IgD-negative memory B cell (primary cell): ENCODE results near the gene DOK3. TPM values are rescaled to one million over a fixed set of nuclear protein-coding genes. Genes with fewer than 3 reads are reported as not detected.
A peak's percentile ranks its signal among the peaks of the same experiment; 100 is the strongest.

Source experiments
- H3K27ac Mint-ChIP-seq, 3 donors: one replicate each; pipeline ENCODE4 v1.8.0; 2020 to 2022; ENCODE audit warnings: mild to moderate bottlenecking in 3 of 3, mixed read lengths in 3 of 3, moderate library complexity in 1 of 3
- H3K27me3 Mint-ChIP-seq: one replicate; pipeline ENCODE4 v1.8.0; 2021; ENCODE audit warnings: mixed read lengths
- H3K36me3 Mint-ChIP-seq: one replicate; pipeline ENCODE4 v1.8.0; 2020; ENCODE audit warnings: mild to moderate bottlenecking, mixed read lengths
- H3K4me1 Mint-ChIP-seq, 3 donors: one replicate each; pipeline ENCODE4 v1.8.0; 2020 to 2022; ENCODE audit warnings: mixed read lengths in 3 of 3, mild to moderate bottlenecking in 1 of 3
- H3K4me3 Mint-ChIP-seq, 4 donors: one replicate each; pipeline ENCODE4 v1.8.0; 2020 to 2022; ENCODE audit warnings: mild to moderate bottlenecking in 4 of 4, mixed read lengths in 4 of 4, moderate library complexity in 3 of 4
- H3K9me3 Mint-ChIP-seq, 3 donors: one replicate each; pipeline ENCODE4 v1.8.0; 2020 to 2021; ENCODE audit warnings: mixed read lengths in 3 of 3, mild to moderate bottlenecking in 1 of 3
- polyA plus RNA-seq: library from polyadenylated mRNA; unstranded; fragments of 300-500 nt; fragmentation: Illumina TruSeq; gene quantifications from one replicate; pipeline ENCODE4 v1.2.3, GENCODE V29; 2021

The DOK3 gene
- polyA plus RNA-seq, 1 donor from 2014 or later, result 154 TPM

GRCh38 chr5:177456591-177456964 is 53.0 kb downstream of the DOK3 start:
- no peaks in the 10 kb centered on the region for H3K27me3 Mint-ChIP-seq
- peaks cover 9 to 24% (median 14%) of the 10 kb centered on the region in 3 donors for H3K4me1 Mint-ChIP-seq
- peak overlapping the region; percentile 84 to 100 (median 97) for H3K27ac Mint-ChIP-seq
- no peaks in the 10 kb centered on the region for H3K9me3 Mint-ChIP-seq
- H3K4me3 Mint-ChIP-seq, result peak overlapping the region in 2 of 4 donors; percentile 94 to 98
- no peaks in the 10 kb centered on the region for H3K36me3 Mint-ChIP-seq

GRCh38 chr5:177455661-177456590 is 53.7 kb downstream of the DOK3 start:
- Mint-ChIP-seq H3K4me3 (peak overlapping the region; percentile 86 to 98 (median 96)), H3K27me3 (no peaks in the 10 kb centered on the region), H3K27ac (peak overlapping the region; percentile 94 to 100 (median 97)), H3K4me1 (peaks cover 11 to 24% (median 14%) of the 10 kb centered on the region in 3 donors), H3K9me3 (no peaks in the 10 kb centered on the region), H3K36me3 (no peaks in the 10 kb centered on the region)

- Mint-ChIP-seq H3K4me1 (peaks cover 13 to 24% (median 14%) of the 10 kb centered on the region in 3 donors), H3K27me3 (no peaks in the 10 kb centered on the region), H3K4me3 (peak overlapping the region; percentile 86 to 98 (median 96)), H3K27ac (peak overlapping the region; percentile 93 to 100 (median 97)), H3K9me3 (no peaks in the 10 kb centered on the region), H3K36me3 (no peaks in the 10 kb centered on the region)
Measured at GRCh38 chr5:177455036-177455660, 54.5 kb downstream of the DOK3 start.

GRCh38 chr5:177454397-177455035 is 55.1 kb downstream of the DOK3 start:
- Mint-ChIP-seq H3K27ac (peak overlapping the region; percentile 93 to 100 (median 98)), H3K4me1 (peaks cover 13 to 24% (median 14%) of the 10 kb centered on the region in 3 donors), H3K36me3 (no peaks in the 10 kb centered on the region), H3K4me3 (peak overlapping the region; percentile 86 to 98 (median 96)), H3K27me3 (no peaks in the 10 kb centered on the region), H3K9me3 (no peaks in the 10 kb centered on the region)

- peak overlapping the region; percentile 94 to 100 (median 98) for H3K27ac Mint-ChIP-seq
- no peaks in the 10 kb centered on the region for H3K27me3 Mint-ChIP-seq
- H3K4me1 Mint-ChIP-seq, result peaks cover 13 to 24% (median 14%) of the 10 kb centered on the region in 3 donors
- no peaks in the 10 kb centered on the region for H3K36me3 Mint-ChIP-seq
- no peaks in the 10 kb centered on the region for H3K9me3 Mint-ChIP-seq
- H3K4me3 Mint-ChIP-seq, result peak overlapping the region; percentile 82 to 94 (median 89)
Measured at GRCh38 chr5:177453852-177454396, 55.7 kb downstream of the DOK3 start.

- peak overlapping the region in 2 of 4 donors; percentile 55 to 94 for H3K4me3 Mint-ChIP-seq
- H3K4me1 Mint-ChIP-seq, result peaks cover 20 to 32% (median 20%) of the 10 kb centered on the region in 3 donors
- H3K36me3 Mint-ChIP-seq, result no peaks in the 10 kb centered on the region
- peaks cover 2% of the 10 kb centered on the region for H3K27me3 Mint-ChIP-seq
- no peaks in the 10 kb centered on the region for H3K9me3 Mint-ChIP-seq
- H3K27ac Mint-ChIP-seq, result peak overlapping the region; percentile 94 to 100 (median 98)
Measured at GRCh38 chr5:177452688-177453638, 56.7 kb downstream of the DOK3 start.

Other genes starting within 250 kb of the DOK3 start
- 42.9 TPM for gene RAB24, start 206.1 kb downstream of the DOK3 start, polyA plus RNA-seq
- gene PRELID1, start 206.0 kb downstream of the DOK3 start, polyA plus RNA-seq, result 248 TPM
- gene MXD3, start 197.9 kb downstream of the DOK3 start, polyA plus RNA-seq, result 4.1 TPM
- gene LMAN2, start 158.2 kb downstream of the DOK3 start, polyA plus RNA-seq, result 171 TPM
- 49.5 TPM for gene RGS14, start 151.9 kb downstream of the DOK3 start, polyA plus RNA-seq
- not detected for gene SLC34A1, start 125.4 kb downstream of the DOK3 start, polyA plus RNA-seq
- gene PFN3, start 109.2 kb downstream of the DOK3 start, polyA plus RNA-seq, result not detected
- 0.78 TPM for gene F12, start 100.3 kb downstream of the DOK3 start, polyA plus RNA-seq
- gene GRK6, start 83.2 kb downstream of the DOK3 start, polyA plus RNA-seq, result 107 TPM
- gene PRR7, start 63.0 kb downstream of the DOK3 start, polyA plus RNA-seq, result 23.1 TPM
- gene DBN1, start 36.2 kb downstream of the DOK3 start, polyA plus RNA-seq, result 0.54 TPM
- 16.3 TPM for gene PDLIM7, start 12.2 kb downstream of the DOK3 start, polyA plus RNA-seq
- gene DDX41, start 7.1 kb upstream of the DOK3 start, polyA plus RNA-seq, result 74.2 TPM
- gene FAM193B, start 44.7 kb upstream of the DOK3 start, polyA plus RNA-seq, result 4.5 TPM
- gene TMED9, start 82.4 kb upstream of the DOK3 start, polyA plus RNA-seq, result 96.6 TPM
- gene B4GALT7, start 90.3 kb upstream of the DOK3 start, polyA plus RNA-seq, result 26.4 TPM